Memory B cell (primary cell): ENCODE data around the gene SDC1.
"Not testable (repeated sequence)": the region's sequence is repeated elsewhere in the genome, so short reads cannot be mapped to it uniquely, and the experiment has no call there.

ENCODE experiments used
- ATAC-seq: fragments of 150-1000 bp; cut with Tn5 transposase; 2 replicates; pipeline ENCODE4 v1.10.0; 2021; ENCODE audit warnings: low read depth, mild to moderate bottlenecking, moderate library complexity
- DNase-seq, 2 donors: peaks; one replicate each; pipeline ENCODE4 v3.0.0; 2022; ENCODE audit warnings: low spot score in 2 of 2
- H3K27ac Mint-ChIP-seq: one replicate; pipeline ENCODE4 v1.8.0; 2022; ENCODE audit warnings: mild to moderate bottlenecking, moderate library complexity, mixed read lengths
- H3K27me3 Mint-ChIP-seq: one replicate; pipeline ENCODE4 v1.8.0; 2022; ENCODE audit warnings: mixed read lengths
- H3K36me3 Mint-ChIP-seq: one replicate; pipeline ENCODE4 v1.8.0; 2022; ENCODE audit warnings: mild to moderate bottlenecking, mixed read lengths
- H3K4me1 Mint-ChIP-seq: one replicate; pipeline ENCODE4 v1.8.0; 2022; ENCODE audit warnings: mixed read lengths
- H3K4me3 Mint-ChIP-seq: one replicate; pipeline ENCODE4 v1.8.0; 2022; ENCODE audit warnings: mild to moderate bottlenecking, moderate library complexity, mixed read lengths
- H3K9me3 Mint-ChIP-seq: one replicate; pipeline ENCODE4 v1.8.0; 2022; ENCODE audit warnings: mixed read lengths

The SDC1 gene

GRCh38 chr2:20201671-20202070 lies 23.3 kb downstream of the SDC1 start:
- Mint-ChIP-seq H3K27me3 (peaks cover 4% of the 10 kb centered on the region), H3K9me3 (no peaks in the 10 kb centered on the region), H3K4me1 (peaks cover 1% of the 10 kb centered on the region), H3K27ac (no peak overlapping the region), H3K36me3 (no peaks in the 10 kb centered on the region), H3K4me3 (no peak overlapping the region)
- no peak for DNase-seq
- ATAC-seq: no peak

DNA sequence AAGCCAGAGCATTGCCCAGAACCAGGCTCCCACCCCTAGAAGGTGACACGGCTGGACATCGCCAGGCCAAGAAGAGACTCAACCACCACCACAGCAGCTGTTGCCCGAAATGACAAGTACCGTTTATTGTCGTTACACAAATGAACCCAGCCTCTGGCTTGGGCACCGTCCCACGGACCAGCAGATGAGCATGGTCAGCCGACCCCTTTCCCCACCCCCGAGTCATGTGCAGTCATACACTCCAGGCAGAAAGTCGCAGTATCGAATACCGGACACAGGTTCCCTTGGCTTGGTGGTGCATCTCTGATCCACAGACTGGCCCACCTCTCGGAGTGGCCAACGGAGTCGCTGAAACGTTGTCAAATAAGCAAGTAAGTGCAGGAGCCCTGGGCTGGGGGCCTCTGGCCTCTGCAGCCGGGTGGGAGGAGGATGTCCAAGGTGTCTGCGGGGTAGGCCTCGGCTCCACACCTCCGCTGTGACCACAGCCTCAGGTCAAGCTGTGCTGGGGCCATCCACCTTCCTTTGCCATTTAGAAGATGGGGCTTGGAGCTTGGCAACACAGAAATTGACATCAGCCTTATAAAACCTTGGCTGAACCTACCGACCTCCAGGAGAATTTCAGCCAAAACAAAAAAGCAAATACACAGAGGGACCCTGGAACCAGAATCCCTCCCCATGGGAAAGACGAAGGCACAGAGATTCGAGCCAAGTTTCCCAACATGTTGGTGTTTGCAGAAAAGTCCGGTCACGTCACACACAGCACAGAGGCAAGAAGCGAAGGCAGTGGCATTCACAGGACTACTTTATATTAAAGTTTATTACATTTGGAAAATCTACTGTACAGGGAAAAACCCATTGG lies 24.0 kb downstream of the SDC1 start:
- Mint-ChIP-seq H3K4me3 (no peak overlapping the region), H3K9me3 (no peaks in the 10 kb centered on the region), H3K4me1 (no peaks in the 10 kb centered on the region), H3K36me3 (no peaks in the 10 kb centered on the region), H3K27me3 (peaks cover 6% of the 10 kb centered on the region), H3K27ac (no peak overlapping the region)
- no peak for DNase-seq
- ATAC-seq: no peak

DNA sequence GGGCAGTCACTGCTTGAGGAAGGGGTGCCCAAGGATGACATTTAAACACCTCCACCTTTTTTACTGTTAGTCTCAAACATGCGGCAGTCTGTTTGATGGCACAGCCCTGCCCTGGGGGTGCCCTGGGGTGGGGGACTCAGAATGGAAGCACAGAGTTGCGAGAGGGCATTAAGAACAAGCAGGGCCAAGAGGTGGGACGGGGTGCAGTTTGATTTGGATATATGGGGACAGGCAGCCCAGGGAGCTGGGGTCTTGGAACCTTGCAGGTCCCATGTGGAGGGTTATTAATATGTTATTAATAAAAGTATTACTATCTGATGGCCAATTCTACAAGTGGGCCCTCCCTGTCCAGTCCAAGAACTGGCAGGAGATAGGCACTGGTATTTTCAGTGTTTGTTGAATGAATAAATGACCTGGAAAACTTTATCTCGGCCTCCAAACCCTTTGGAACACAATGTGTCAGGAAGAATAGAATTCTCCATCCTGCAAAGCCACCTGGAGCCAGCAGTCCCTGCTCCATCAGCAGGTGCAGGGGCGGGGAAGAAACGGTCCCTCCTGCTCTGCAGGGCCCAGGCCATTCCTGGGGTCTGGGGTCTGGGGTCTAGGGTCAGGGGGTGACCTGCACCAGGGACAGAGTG lies 25.2 kb downstream of the SDC1 start:
- Mint-ChIP-seq H3K36me3 (no peaks in the 10 kb centered on the region), H3K27me3 (peaks cover 6% of the 10 kb centered on the region), H3K4me3 (no peak overlapping the region), H3K4me1 (no peaks in the 10 kb centered on the region), H3K9me3 (no peaks in the 10 kb centered on the region), H3K27ac (no peak overlapping the region)
- no peak for DNase-seq
- no peak for ATAC-seq

DNA sequence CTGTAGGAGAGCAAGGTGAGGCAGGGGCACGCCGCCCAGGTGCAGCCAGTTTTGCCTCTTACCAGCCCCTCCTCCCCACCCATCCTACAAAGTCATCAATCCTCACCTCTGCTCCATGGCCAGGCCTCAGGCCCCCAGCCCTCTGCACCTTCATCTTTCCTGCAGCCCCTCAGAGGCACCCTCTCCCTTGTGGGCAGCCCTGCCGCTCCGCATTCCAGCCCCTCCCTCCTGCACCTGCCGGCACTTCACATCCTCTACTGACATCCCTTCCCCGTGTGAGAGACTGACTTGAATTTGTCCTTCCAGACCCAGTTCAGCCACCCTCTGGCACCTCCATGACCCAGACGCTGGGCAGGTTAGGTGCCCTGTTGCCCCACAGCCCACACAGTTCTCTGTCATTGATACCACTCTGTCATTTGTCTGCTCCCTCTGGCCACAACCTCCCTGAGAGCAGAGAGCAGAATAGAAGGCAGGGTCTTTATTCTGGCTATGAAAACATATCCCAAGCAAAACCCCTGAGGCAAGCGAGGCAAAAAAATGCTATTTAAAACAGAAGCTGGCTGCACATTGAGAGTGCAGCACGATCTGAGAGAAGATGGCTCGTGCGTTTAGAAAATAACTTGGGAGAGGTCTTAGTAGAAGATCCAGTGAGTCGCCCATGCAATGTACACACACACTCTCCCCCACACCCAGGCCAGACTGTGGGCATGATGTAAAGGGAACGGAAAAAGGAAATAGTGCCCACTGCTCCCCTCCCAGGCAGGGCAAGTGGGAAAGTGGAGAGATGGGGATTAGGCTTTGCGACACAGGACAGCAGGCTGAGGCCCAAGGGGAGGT lies 25.9 kb downstream of the SDC1 start:
- no peaks in the 10 kb centered on the region for H3K9me3 Mint-ChIP-seq
- peaks cover 6% of the 10 kb centered on the region for H3K27me3 Mint-ChIP-seq
- H3K36me3 Mint-ChIP-seq: no peaks in the 10 kb centered on the region
- DNase-seq (no peak), ATAC-seq (no peak)
- H3K4me1 Mint-ChIP-seq: no peaks in the 10 kb centered on the region
- H3K27ac Mint-ChIP-seq: no peak overlapping the region
- H3K4me3 Mint-ChIP-seq: no peak overlapping the region

DNA sequence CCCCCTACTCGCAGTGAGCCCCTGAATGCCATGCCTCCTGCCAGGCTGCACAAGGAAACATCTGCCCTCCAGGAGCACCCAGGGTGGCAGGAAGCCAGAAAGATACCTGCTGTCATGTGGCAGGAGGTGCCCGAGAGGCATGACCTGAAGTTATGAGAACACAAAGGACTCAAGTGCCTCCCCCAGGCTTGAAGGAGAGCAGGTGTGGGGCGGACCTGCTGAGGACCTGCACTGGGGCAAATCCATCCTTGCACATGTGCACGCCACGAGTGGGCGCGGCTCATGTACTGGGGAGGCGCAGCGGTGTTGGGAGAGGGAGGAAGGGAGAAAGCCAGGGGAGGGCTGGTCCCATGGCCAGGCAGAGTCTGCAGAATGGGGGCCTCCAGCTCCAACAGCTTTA lies 26.9 kb downstream of the SDC1 start:
- no peak overlapping the region for H3K27ac Mint-ChIP-seq
- no peaks in the 10 kb centered on the region for H3K4me1 Mint-ChIP-seq
- no peak for DNase-seq
- ATAC-seq: no peak
- no peaks in the 10 kb centered on the region for H3K9me3 Mint-ChIP-seq
- H3K4me3 Mint-ChIP-seq: no peak overlapping the region
- H3K36me3 Mint-ChIP-seq: no peaks in the 10 kb centered on the region
- peaks cover 6% of the 10 kb centered on the region for H3K27me3 Mint-ChIP-seq

DNA sequence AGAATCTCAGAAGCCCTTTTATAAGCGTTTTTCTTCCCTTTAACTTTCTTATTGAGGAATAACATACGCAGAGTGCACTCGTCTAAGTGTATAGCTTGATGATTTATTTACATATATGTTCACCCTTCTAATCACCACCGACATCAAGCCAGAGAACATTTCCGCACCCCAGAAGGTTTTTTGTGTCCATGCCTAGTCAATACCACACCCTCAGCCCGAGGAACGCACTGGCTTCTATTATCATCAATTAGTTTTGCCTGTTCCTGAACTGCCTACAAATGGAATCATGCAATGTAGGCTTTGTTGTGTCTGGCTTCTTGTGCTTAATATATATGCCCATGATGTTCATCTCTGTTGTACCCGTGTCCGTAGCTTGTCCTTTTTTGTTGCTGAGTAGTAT lies 27.7 kb downstream of the SDC1 start:
- Mint-ChIP-seq H3K36me3 (no peaks in the 10 kb centered on the region), H3K4me1 (no peaks in the 10 kb centered on the region), H3K4me3 (no peak overlapping the region), H3K9me3 (no peaks in the 10 kb centered on the region), H3K27ac (no peak overlapping the region), H3K27me3 (peaks cover 6% of the 10 kb centered on the region)
- DNase-seq: no peak
- ATAC-seq: no peak

DNA sequence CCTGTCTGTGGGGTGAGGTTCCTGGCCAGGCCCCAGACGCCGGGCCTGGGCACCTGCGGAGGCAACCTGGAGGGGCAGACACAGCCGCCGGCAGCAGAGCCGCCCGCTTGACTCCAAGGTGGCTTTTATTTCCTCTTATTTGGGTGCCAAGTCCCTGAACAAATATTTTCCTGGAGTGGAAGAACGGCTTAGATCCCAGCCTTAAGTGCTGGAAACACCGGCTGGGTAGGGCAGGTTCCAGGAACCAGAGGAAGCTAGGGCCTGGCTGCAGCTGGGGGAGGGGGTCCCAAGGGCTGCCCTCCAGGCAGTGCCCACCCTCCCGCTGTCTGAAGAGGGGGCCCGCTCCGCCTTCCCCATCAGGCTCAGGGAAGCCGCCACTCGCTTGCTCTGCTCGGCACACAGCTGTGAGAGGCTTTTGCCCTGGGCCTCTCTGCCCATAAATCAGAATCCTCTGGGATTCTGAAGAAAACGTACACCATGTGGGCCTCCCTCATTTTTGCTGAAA lies 28.2 kb downstream of the SDC1 start:
- Mint-ChIP-seq H3K27me3 (peaks cover 6% of the 10 kb centered on the region), H3K27ac (no peak overlapping the region), H3K9me3 (no peaks in the 10 kb centered on the region), H3K4me3 (no peak overlapping the region), H3K4me1 (no peaks in the 10 kb centered on the region), H3K36me3 (no peaks in the 10 kb centered on the region)
- ATAC-seq (no peak), DNase-seq (no peak)

- DNase-seq (no peak), ATAC-seq (no peak)
- Mint-ChIP-seq H3K4me1 (no peaks in the 10 kb centered on the region), H3K27me3 (peaks cover 6% of the 10 kb centered on the region), H3K9me3 (no peaks in the 10 kb centered on the region), H3K27ac (no peak overlapping the region), H3K36me3 (no peaks in the 10 kb centered on the region), H3K4me3 (no peak overlapping the region)
Observed at GRCh38 chr2:20196053-20196656, 28.8 kb downstream of the SDC1 start.

- no peak overlapping the region for H3K4me3 Mint-ChIP-seq
- H3K9me3 Mint-ChIP-seq: no peaks in the 10 kb centered on the region
- no peaks in the 10 kb centered on the region for H3K4me1 Mint-ChIP-seq
- DNase-seq (no peak), ATAC-seq (no peak)
- no peaks in the 10 kb centered on the region for H3K36me3 Mint-ChIP-seq
- H3K27me3 Mint-ChIP-seq: peaks cover 6% of the 10 kb centered on the region
- H3K27ac Mint-ChIP-seq: no peak overlapping the region
Observed at GRCh38 chr2:20195431-20196033, 29.4 kb downstream of the SDC1 start.

- H3K27ac Mint-ChIP-seq, H3K4me1 Mint-ChIP-seq, ATAC-seq, H3K9me3 Mint-ChIP-seq, DNase-seq, H3K36me3 Mint-ChIP-seq, H3K4me3 Mint-ChIP-seq, H3K27me3 Mint-ChIP-seq: not testable (repeated sequence)
Observed at GRCh38 chr2:20195016-20195411, 29.9 kb downstream of the SDC1 start.

DNA sequence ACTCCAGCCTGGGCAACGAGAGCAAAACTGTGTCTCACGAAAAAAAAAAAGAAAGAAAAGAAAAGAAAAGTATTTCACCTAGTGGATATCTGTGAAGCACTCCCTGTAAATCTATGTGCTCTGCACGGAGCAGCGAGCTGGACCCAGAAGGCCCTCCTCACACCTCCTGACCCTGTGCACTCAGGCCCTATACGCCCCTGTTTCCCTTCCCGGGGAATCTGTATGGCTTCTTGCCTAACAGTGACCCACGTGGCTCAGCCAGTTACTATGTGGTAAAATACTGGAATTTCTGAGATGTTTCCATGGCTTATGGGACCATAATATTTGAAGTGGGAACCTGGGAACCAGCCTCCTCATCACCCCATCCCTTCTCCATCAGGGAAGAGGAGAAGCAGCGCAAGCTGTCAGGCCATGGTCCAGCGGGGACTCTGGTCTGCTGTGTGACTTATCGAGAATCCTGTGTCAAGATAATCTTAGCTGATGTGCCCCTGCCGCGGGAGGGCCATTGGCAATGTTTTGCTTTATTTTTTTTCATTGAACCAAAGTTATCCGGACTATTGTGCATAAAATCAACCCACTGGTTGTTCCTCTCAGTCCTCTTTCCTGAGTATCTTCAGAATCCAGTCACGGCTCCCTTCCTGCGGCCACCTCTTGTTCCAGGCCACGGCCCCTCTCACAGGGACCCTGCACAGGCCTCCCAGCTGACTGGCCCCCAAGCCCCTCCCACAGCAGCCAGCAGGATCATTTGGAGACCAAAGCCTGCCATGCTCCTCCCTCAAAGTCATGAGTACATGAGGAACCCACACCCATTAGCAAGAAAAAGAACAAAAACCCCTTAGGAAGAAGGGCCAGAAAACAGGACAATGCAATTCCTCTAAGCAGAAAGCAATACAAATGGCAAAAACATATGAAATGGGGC lies 30.6 kb downstream of the SDC1 start:
- H3K4me3 Mint-ChIP-seq: no peak overlapping the region
- H3K36me3 Mint-ChIP-seq: no peaks in the 10 kb centered on the region
- ATAC-seq (no peak), DNase-seq (no peak)
- H3K27ac Mint-ChIP-seq: no peak overlapping the region
- no peaks in the 10 kb centered on the region for H3K4me1 Mint-ChIP-seq
- peaks cover 5% of the 10 kb centered on the region for H3K27me3 Mint-ChIP-seq
- no peaks in the 10 kb centered on the region for H3K9me3 Mint-ChIP-seq

GRCh38 chr2:20193185-20193584 lies 31.7 kb downstream of the SDC1 start:
- peaks cover 1% of the 10 kb centered on the region for H3K27me3 Mint-ChIP-seq
- ATAC-seq: no peak
- H3K27ac Mint-ChIP-seq: no peak overlapping the region
- no peaks in the 10 kb centered on the region for H3K36me3 Mint-ChIP-seq
- H3K4me1 Mint-ChIP-seq: no peaks in the 10 kb centered on the region
- no peak overlapping the region for H3K4me3 Mint-ChIP-seq
- DNase-seq: no peak
- H3K9me3 Mint-ChIP-seq: no peaks in the 10 kb centered on the region

DNA sequence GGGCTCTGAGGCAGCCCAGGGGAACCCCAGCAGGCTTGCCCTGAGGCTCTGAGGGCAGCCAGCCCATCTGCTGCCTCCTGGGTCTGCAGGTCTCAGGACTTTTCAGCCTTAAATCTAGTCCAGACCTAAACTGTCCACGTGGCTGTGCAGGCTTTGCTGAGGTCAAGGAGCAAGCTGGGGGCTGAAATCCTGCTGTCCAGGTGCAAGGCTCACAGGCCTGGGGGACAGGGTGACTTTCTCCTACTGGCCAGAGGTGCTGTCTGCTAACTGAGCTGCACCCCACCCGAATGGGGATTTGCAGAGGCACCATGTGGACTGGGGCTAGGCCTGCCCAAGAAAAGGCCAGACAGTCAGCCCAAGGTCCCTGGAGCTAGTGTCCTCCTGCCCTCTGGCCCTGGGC lies 32.1 kb downstream of the SDC1 start:
- Mint-ChIP-seq H3K36me3 (no peaks in the 10 kb centered on the region), H3K9me3 (no peaks in the 10 kb centered on the region), H3K4me3 (no peak overlapping the region), H3K27ac (no peak overlapping the region), H3K4me1 (no peaks in the 10 kb centered on the region), H3K27me3 (peaks cover 1% of the 10 kb centered on the region)
- no peak for ATAC-seq
- DNase-seq: no peak
